Measurements from ENCODE around the gene CACNA1B.

The CACNA1B gene

DNA sequence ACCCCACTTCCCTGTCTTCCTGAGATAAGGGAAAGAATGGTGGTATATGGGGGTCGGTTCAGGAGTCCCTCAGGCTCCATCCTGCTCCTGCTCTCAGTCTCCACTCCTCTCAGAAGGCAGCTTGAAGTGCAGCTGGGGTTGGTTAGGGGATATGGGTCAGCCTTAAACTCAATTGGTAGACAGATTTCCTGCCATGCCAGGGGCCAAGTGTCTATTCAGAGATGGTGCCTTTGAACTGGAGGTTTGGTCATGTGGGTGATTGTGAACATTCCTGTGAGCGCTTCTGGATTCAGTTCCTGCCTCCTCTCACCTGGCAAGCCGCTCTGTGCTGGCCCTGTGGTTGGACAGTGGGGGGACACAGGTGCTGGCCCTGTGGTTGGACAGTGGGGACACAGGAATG is 35.1 kb downstream of the CACNA1B start:
- Histone ChIP-seq H3K18ac (ENCODE audit: low read length) (no peak overlapping the region), H3K4me2 (ENCODE audit: low read length) (no peak overlapping the region), H2BK5ac (ENCODE audit: low read length) (no peak overlapping the region), H3K79me2 (ENCODE audit: control insufficient read depth, insufficient read depth, low read length) (no peaks in the 10 kb centered on the region), H3K27me3 (ENCODE audit: insufficient read depth, low read length, poor library complexity) (no peaks in the 10 kb centered on the region), H3K27ac (ENCODE audit: low read depth, low read length) (no peak overlapping the region), H4K8ac (ENCODE audit: low read depth, low read length) (no peak overlapping the region), H3K56ac (ENCODE audit: low read length) (no peak overlapping the region), H3K79me1 (ENCODE audit: low read length) (no peaks in the 10 kb centered on the region), H2BK15ac (replicated peaks; ENCODE audit: low read depth) (no peak overlapping the region), H2AK5ac (ENCODE audit: low read length) (no peak overlapping the region), H3K23ac (ENCODE audit: low read length) (no peak overlapping the region), H3K9ac (ENCODE audit: low read length) (no peak overlapping the region), H3K36me3 (ENCODE audit: control insufficient read depth, insufficient read depth, low read length) (no peaks in the 10 kb centered on the region), H2BK120ac (ENCODE audit: low read depth, low read length) (no peak overlapping the region), H3K4me3 (ENCODE audit: low read length) (no peak overlapping the region), H3K4me1 (ENCODE audit: control insufficient read depth, low read depth, low read length) (no peaks in the 10 kb centered on the region), H3K4ac (ENCODE audit: low read depth, low read length) (no peak overlapping the region), H4K5ac (ENCODE audit: low read length) (no peak overlapping the region)
- DNase-seq: no peak
- WGBS (ENCODE audit: extremely low coverage, insufficient coverage, low lambda C conversion rate): no CpG with 5 or more reads among the region's 3 CpGs

DNA sequence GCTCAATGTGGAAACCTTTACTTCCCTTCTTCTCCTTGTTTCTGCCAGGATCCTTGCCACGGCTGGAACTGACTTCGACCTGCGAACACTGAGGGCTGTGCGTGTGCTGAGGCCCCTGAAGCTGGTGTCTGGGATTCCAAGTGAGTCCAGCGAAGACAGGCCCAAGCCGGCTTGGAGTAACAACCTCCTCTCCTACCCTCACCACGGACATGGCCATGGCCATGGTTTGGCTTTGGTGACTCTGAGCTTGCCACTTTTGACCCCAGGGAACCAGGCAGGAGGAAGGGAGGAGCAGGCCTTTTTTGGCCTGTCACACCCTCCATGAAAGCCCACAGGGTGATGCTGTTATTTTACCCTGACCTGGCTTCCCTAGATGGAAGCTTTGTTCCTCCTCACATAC is 35.5 kb downstream of the CACNA1B start:
- H3K27ac ChIP-seq (ENCODE audit: low read depth, low read length): no peak overlapping the region
- H2AK5ac ChIP-seq (ENCODE audit: low read length): no peak overlapping the region
- H3K23ac ChIP-seq (ENCODE audit: low read length): no peak overlapping the region
- no peak overlapping the region for H3K4me3 ChIP-seq (ENCODE audit: low read length)
- no peak overlapping the region for H3K4me2 ChIP-seq (ENCODE audit: low read length)
- no peaks in the 10 kb centered on the region for H3K4me1 ChIP-seq (ENCODE audit: control insufficient read depth, low read depth, low read length)
- H3K27me3 ChIP-seq (ENCODE audit: insufficient read depth, low read length, poor library complexity): no peaks in the 10 kb centered on the region
- H2BK15ac ChIP-seq (replicated peaks; ENCODE audit: low read depth): no peak overlapping the region
- H3K4ac ChIP-seq (ENCODE audit: low read depth, low read length): no peak overlapping the region
- H3K36me3 ChIP-seq (ENCODE audit: control insufficient read depth, insufficient read depth, low read length): no peaks in the 10 kb centered on the region
- no peak overlapping the region for H2BK120ac ChIP-seq (ENCODE audit: low read depth, low read length)
- no peaks in the 10 kb centered on the region for H3K79me1 ChIP-seq (ENCODE audit: low read length)
- no peak for DNase-seq
- H3K79me2 ChIP-seq (ENCODE audit: control insufficient read depth, insufficient read depth, low read length): no peaks in the 10 kb centered on the region
- H3K56ac ChIP-seq (ENCODE audit: low read length): no peak overlapping the region
- H4K8ac ChIP-seq (ENCODE audit: low read depth, low read length): no peak overlapping the region
- H2BK5ac ChIP-seq (ENCODE audit: low read length): no peak overlapping the region
- H3K9ac ChIP-seq (ENCODE audit: low read length): no peak overlapping the region
- no CpG with 5 or more reads among the region's 7 CpGs for WGBS (ENCODE audit: extremely low coverage, insufficient coverage, low lambda C conversion rate)
- H3K18ac ChIP-seq (ENCODE audit: low read length): no peak overlapping the region
- H4K5ac ChIP-seq (ENCODE audit: low read length): no peak overlapping the region

DNA sequence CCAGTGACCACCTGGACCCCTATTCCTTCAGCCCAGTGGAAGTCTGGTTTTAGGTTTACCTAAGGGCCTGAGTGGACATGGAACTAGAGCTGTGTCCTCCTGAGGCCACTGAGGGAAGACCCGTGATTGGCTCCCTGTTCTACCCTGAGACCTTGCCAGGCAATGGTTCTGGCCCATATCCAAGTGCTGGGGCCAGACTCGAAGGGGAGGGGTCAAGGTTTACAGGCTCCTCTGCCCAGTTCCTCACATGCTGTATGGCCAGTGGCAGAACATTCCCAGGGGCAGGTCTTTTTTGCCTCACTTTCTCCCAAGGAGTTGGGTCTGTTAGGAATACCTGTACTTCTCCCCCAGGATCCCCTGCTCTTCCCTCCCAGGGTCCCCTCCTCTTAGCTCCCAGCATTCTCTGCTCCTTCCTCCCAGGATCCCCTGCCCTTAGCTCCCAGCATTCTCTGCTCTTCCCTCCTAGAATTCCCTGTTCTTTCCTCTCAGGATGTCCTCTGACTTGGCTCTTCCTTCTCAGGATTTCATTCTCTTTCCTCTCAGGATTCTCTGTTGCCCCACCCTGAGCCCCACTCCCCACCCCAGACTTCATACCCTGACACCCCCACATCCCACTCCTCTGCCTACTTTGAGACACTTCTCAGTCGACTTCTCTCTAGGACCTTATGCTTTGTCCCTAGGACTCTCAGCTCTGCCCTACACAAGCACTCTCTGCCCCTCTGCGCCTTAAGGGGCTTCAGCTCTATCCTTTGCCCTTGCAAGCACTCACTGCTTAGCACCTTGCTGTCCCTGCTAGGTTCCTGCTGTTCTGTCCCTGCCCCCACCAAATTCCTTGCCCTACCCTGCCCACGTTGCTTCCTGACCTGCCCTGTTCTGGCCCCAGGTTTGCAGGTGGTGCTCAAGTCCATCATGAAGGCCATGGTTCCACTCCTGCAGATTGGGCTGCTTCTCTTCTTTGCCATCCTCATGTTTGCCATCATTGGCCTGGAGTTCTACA is 36.5 kb downstream of the CACNA1B start:
- H3K36me3 ChIP-seq (ENCODE audit: control insufficient read depth, insufficient read depth, low read length): no peaks in the 10 kb centered on the region
- no peak overlapping the region for H2BK120ac ChIP-seq (ENCODE audit: low read depth, low read length)
- H3K4me3 ChIP-seq (ENCODE audit: low read length): no peak overlapping the region
- no peak overlapping the region for H3K27ac ChIP-seq (ENCODE audit: low read depth, low read length)
- WGBS (ENCODE audit: extremely low coverage, insufficient coverage, low lambda C conversion rate): no CpG with 5 or more reads among the region's 5 CpGs
- H3K18ac ChIP-seq (ENCODE audit: low read length): no peak overlapping the region
- DNase-seq: no peak
- H3K9ac ChIP-seq (ENCODE audit: low read length): no peak overlapping the region
- H3K79me1 ChIP-seq (ENCODE audit: low read length): no peaks in the 10 kb centered on the region
- no peak overlapping the region for H4K5ac ChIP-seq (ENCODE audit: low read length)
- no peaks in the 10 kb centered on the region for H3K27me3 ChIP-seq (ENCODE audit: insufficient read depth, low read length, poor library complexity)
- no peaks in the 10 kb centered on the region for H3K4me1 ChIP-seq (ENCODE audit: control insufficient read depth, low read depth, low read length)
- H2AK5ac ChIP-seq (ENCODE audit: low read length): no peak overlapping the region
- H3K56ac ChIP-seq (ENCODE audit: low read length): no peak overlapping the region
- no peak overlapping the region for H3K4me2 ChIP-seq (ENCODE audit: low read length)
- no peak overlapping the region for H3K23ac ChIP-seq (ENCODE audit: low read length)
- H4K8ac ChIP-seq (ENCODE audit: low read depth, low read length): no peak overlapping the region
- H3K4ac ChIP-seq (ENCODE audit: low read depth, low read length): no peak overlapping the region
- H3K79me2 ChIP-seq (ENCODE audit: control insufficient read depth, insufficient read depth, low read length): no peaks in the 10 kb centered on the region
- H2BK5ac ChIP-seq (ENCODE audit: low read length): no peak overlapping the region
- H2BK15ac ChIP-seq (replicated peaks; ENCODE audit: low read depth): no peak overlapping the region

DNA sequence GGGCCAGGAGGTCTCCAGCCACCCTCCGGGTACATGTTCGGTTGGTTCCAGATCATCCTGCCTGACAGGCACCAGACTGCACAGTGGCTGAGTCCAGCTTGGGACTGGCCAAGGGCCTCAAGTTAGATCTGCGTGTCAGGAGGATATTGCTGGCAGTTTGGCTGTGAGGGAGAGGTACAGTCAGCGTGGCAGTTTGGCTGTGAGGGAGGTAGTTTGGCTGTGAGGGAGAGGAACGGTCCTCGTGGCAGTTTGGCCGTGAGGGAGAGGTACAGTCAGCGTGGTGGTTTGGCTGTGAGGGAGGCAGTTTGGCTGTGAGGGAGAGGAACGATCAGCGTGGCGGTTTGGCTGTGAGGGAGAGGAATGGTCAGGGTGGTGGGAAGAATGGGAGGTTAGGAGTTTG is 39.0 kb downstream of the CACNA1B start:
- Histone ChIP-seq H2BK15ac (replicated peaks; ENCODE audit: low read depth) (no peak overlapping the region), H2BK5ac (ENCODE audit: low read length) (no peak overlapping the region), H3K27ac (ENCODE audit: low read depth, low read length) (no peak overlapping the region), H2AK5ac (ENCODE audit: low read length) (no peak overlapping the region), H3K4ac (ENCODE audit: low read depth, low read length) (no peak overlapping the region), H3K79me2 (ENCODE audit: control insufficient read depth, insufficient read depth, low read length) (no peaks in the 10 kb centered on the region), H3K56ac (ENCODE audit: low read length) (no peak overlapping the region), H3K79me1 (ENCODE audit: low read length) (no peaks in the 10 kb centered on the region), H2BK120ac (ENCODE audit: low read depth, low read length) (no peak overlapping the region), H3K23ac (ENCODE audit: low read length) (no peak overlapping the region), H3K4me1 (ENCODE audit: control insufficient read depth, low read depth, low read length) (no peaks in the 10 kb centered on the region), H3K4me3 (ENCODE audit: low read length) (no peak overlapping the region), H3K27me3 (ENCODE audit: insufficient read depth, low read length, poor library complexity) (no peaks in the 10 kb centered on the region), H4K8ac (ENCODE audit: low read depth, low read length) (no peak overlapping the region), H4K5ac (ENCODE audit: low read length) (no peak overlapping the region), H3K36me3 (ENCODE audit: control insufficient read depth, insufficient read depth, low read length) (no peaks in the 10 kb centered on the region), H3K4me2 (ENCODE audit: low read length) (no peak overlapping the region), H3K18ac (ENCODE audit: low read length) (no peak overlapping the region), H3K9ac (ENCODE audit: low read length) (no peak overlapping the region)
- WGBS (ENCODE audit: extremely low coverage, insufficient coverage, low lambda C conversion rate): no CpG with 5 or more reads among the region's 11 CpGs
- DNase-seq: no peak

DNA sequence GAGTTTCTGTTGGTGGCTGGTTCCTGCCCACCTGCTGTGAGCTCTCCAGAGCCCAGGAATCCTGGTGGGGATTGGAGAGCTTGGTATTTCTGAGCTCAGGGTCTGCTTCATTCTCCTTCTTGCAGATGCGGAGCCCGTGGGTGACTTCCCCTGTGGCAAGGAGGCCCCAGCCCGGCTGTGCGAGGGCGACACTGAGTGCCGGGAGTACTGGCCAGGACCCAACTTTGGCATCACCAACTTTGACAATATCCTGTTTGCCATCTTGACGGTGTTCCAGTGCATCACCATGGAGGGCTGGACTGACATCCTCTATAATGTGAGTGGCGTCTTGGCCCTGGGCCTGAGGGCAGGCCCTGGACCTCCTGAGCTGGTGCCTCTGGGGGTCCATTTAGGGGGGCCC is 39.5 kb downstream of the CACNA1B start:
- H3K27ac ChIP-seq (ENCODE audit: low read depth, low read length): no peak overlapping the region
- no peak overlapping the region for H4K8ac ChIP-seq (ENCODE audit: low read depth, low read length)
- H3K79me1 ChIP-seq (ENCODE audit: low read length): no peaks in the 10 kb centered on the region
- no peak overlapping the region for H3K9ac ChIP-seq (ENCODE audit: low read length)
- H3K4me2 ChIP-seq (ENCODE audit: low read length): no peak overlapping the region
- no peaks in the 10 kb centered on the region for H3K79me2 ChIP-seq (ENCODE audit: control insufficient read depth, insufficient read depth, low read length)
- WGBS (ENCODE audit: extremely low coverage, insufficient coverage, low lambda C conversion rate): no CpG with 5 or more reads among the region's 8 CpGs
- H4K5ac ChIP-seq (ENCODE audit: low read length): no peak overlapping the region
- H3K27me3 ChIP-seq (ENCODE audit: insufficient read depth, low read length, poor library complexity): no peaks in the 10 kb centered on the region
- no peaks in the 10 kb centered on the region for H3K4me1 ChIP-seq (ENCODE audit: control insufficient read depth, low read depth, low read length)
- no peak overlapping the region for H2BK15ac ChIP-seq (replicated peaks; ENCODE audit: low read depth)
- no peak overlapping the region for H3K18ac ChIP-seq (ENCODE audit: low read length)
- no peak overlapping the region for H2BK5ac ChIP-seq (ENCODE audit: low read length)
- no peak overlapping the region for H2BK120ac ChIP-seq (ENCODE audit: low read depth, low read length)
- no peak overlapping the region for H3K4ac ChIP-seq (ENCODE audit: low read depth, low read length)
- H3K36me3 ChIP-seq (ENCODE audit: control insufficient read depth, insufficient read depth, low read length): no peaks in the 10 kb centered on the region
- H3K56ac ChIP-seq (ENCODE audit: low read length): no peak overlapping the region
- H3K23ac ChIP-seq (ENCODE audit: low read length): no peak overlapping the region
- H3K4me3 ChIP-seq (ENCODE audit: low read length): no peak overlapping the region
- DNase-seq: no peak
- H2AK5ac ChIP-seq (ENCODE audit: low read length): no peak overlapping the region
